Bronchus fibroblast of lung (primary cell): ENCODE results near the gene TMEM86B. TPM values are rescaled to one million over a fixed set of nuclear protein-coding genes. Genes with fewer than 3 reads are reported as not detected.

Experiments
- total RNA-seq: library from RNA; depleted of rRNA; stranded (reverse); fragments of >200 nt; gene quantifications from 2 replicates; pipeline ENCODE4 v1.2.3, GENCODE V29; 2015

Gene TMEM86B, protein sequence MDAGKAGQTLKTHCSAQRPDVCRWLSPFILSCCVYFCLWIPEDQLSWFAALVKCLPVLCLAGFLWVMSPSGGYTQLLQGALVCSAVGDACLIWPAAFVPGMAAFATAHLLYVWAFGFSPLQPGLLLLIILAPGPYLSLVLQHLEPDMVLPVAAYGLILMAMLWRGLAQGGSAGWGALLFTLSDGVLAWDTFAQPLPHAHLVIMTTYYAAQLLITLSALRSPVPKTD
- 0.84 and 1.2 TPM in 2 replicates for total RNA-seq

DNA sequence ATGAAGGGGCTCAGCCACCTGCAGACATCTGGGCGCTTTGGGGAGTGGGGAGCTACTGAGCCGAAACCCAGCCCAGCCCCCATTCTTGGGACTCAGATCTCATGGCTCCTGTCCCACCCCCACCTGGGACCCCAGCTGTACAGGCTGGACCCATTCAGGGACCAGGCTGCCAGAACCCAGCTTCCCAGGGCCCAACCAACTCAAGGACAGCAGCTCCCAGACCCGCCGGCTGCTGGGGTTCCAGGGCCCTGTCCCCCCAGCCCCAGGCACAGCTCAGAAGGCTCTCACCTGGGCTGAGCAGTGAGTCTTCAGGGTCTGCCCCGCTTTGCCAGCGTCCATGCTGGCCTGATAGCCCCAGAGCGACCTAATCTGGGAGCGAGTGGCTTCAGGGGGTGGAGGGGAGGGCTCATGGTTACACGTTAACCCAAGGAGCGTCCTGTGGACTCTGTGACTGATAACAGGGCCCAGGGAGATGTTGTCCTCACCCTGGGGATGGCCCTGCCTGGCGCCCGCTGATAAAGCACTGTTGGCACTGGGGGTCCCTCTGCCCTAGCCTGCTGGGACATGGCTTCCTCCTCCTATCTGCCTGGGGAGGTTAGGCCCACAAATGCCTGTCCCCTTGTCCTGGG lies at the start of gene TMEM86B:
TSS of gene TMEM86B (minus strand) at position 361 of the 629 bp plus-strand sequence. CDS start at position 339, 22 bp downstream.

DNA sequence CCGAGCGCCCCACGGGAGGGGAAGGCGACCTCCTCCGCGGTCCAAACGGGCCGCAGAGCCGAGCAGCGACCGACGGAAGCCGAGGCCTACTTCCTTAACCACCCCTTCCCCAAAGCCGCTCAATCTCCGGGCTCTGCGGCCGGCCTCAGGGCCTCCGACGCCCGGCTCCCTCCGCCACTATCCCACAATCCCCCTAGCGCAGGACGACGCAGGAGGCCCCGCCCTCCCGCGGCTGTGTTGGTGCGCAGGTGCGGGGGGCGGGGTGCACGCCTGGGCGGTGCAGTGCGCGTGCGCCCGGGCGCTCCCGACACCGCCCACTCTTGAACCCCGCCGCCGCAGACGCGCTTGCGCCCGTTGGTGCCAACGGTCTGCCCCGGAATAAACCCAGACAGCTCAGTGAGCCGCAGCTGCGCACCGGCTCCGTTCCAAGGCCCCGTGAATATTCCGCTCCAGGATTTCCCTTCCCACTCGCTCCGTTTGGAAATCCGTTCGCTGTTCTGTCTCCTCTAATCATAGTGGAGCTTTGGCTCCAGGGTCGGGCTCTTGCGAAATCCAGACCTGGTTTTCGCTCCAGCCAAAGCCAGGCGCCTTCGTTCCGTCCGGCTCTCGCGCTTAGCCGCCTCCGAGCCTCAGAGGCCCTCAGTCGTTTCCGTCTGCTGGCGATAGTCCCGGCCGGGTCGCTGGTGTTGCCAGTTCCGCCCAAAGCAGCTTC lies 30.4 kb upstream of the TMEM86B start, which contains the start of gene PPP6R1:
TSS of gene PPP6R1 (minus strand) at position 190 of the 712 bp plus-strand sequence. CDS start 11,914 bp downstream, outside the sequence.

DNA sequence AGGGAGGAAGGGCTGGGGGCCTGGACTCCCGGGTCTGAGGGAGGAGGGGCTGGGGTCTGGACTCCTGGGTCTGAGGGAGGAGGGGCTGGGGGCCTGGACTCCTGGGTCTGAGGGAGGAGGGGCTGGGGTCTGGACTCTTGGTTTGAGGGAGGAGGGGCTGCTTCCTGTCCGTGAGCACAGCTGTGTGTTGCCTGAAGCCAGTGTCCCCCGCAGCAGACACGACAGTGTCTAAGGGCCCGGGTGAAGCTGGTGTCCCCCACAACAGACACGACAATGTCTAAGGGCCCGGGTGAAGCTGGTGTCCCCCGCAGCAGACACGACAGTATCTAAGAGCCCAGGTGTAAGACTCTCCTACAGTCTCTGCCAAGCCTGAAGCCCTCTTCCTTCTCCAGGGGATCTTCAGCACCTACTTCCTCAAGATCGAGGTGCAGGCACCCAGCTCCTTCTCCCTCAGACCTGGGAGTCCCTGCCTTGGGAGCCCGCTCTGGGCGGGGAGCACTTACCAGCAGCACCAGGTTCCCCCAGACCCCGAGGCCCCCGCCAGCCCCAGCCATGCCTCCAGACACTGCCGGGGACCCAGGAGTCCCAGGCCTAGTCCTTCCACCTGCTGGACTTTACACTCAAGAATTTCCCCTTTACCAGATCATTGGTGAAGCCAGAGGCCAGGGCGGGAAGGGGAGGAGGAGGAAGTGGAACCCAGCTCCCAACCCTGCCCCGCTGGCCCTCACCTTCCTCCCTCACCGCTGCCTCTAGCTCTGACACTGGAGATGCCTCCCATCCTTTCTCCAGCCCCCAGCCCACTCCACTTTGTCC lies 19.5 kb downstream of the TMEM86B start, which contains the start of gene PTPRH:
TSS of gene PTPRH (minus strand) at position 622 of the 813 bp plus-strand sequence. CDS start at position 554, 68 bp downstream.

DNA sequence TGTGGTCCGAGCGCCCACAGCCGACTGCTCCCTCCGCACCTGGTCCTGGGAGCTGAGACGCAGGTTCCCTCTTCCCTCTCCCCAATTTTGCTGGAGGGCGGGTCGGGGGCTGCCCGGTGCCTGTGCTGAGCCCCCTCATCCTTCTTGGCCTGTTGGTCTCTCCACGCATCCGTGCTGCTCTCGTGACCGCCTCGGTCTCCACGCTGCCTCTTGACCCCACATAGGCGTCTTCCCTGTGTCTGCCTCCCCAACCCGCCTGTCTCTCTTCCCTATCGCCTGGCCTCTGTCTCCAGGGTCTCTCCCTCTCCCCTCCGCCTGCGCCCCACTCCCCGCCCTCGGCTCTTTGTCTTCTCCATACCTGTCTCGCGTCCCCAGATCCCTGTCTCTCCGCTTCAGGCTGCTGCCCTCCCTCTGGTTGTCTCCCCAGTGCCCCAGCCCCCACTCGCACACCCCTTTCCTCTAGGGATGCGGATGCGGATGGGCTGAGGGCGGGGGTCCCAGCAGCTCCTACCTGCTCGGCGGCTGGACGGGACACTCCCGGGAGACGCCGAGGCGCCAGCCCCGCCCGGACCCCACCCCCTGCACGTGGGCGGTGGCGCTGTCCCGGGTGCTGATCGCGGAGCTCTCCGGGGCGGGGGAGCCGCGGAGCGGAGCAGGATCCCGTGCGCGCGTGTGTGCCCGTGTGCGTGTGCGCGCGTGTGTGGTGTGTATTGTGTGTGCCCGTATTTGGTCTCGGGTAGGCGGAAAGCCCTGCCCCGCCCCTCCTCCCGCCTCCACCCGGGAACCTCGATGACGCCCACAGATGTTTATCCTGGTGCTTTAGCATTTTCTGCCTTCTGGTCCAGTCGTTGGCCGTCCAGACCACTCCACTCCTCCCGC lies 48.7 kb downstream of the TMEM86B start, which contains the start of gene SYT5:
TSS of gene SYT5 (minus strand) at position 684 of the 879 bp plus-strand sequence. CDS start 1,248 bp downstream, outside the sequence.

Other genes starting within 250 kb of the TMEM86B start
- gene GP6, start 190.5 kb downstream of the TMEM86B start, total RNA-seq = not detected in 2 replicates
- 6.4 and 8.4 TPM in 2 replicates for gene RDH13, start 165.6 kb downstream of the TMEM86B start, total RNA-seq
- gene EPS8L1, start 152.9 kb downstream of the TMEM86B start, total RNA-seq = 4.9 and 5.9 TPM in 2 replicates
- gene PPP1R12C, start 111.1 kb downstream of the TMEM86B start, total RNA-seq = 55.5 and 57.8 TPM in 2 replicates
- gene TNNT1, start 79.6 kb downstream of the TMEM86B start, total RNA-seq = 0.34 and 0.89 TPM in 2 replicates
- gene TNNI3, start 71.0 kb downstream of the TMEM86B start, total RNA-seq = not detected in 2 replicates
- 0.15 and 0.34 TPM in 2 replicates for gene DNAAF3, start 62.1 kb downstream of the TMEM86B start, total RNA-seq
- not detected in 2 replicates for gene SYT5, start 48.5 kb downstream of the TMEM86B start, total RNA-seq
- 0.74 and 1.0 TPM in 2 replicates for gene PTPRH, start 19.3 kb downstream of the TMEM86B start, total RNA-seq
- gene PPP6R1, start 30.3 kb upstream of the TMEM86B start, total RNA-seq = 30.8 and 31.7 TPM in 2 replicates
- gene HSPBP1, start 51.3 kb upstream of the TMEM86B start, total RNA-seq = 51.3 and 58.7 TPM in 2 replicates
- 4.9 and 5.8 TPM in 2 replicates for gene BRSK1, start 55.2 kb upstream of the TMEM86B start, total RNA-seq
- gene TMEM150B, start 96.6 kb upstream of the TMEM86B start, total RNA-seq = not detected in 2 replicates
- gene KMT5C, start 111.1 kb upstream of the TMEM86B start, total RNA-seq = 5.5 and 7.4 TPM in 2 replicates
- gene COX6B2, start 126.0 kb upstream of the TMEM86B start, total RNA-seq = 0.30 TPM in 1 of 2 replicates, not detected in the other
- gene GARIN5B, start 134.5 kb upstream of the TMEM86B start, total RNA-seq = not detected in 2 replicates
- gene IL11, start 141.7 kb upstream of the TMEM86B start, total RNA-seq = 2.4 and 10.4 TPM in 2 replicates
- not detected in 2 replicates for gene TMEM190, start 148.1 kb upstream of the TMEM86B start, total RNA-seq
- gene TMEM238, start 155.5 kb upstream of the TMEM86B start, total RNA-seq = 0.17 and 1.8 TPM in 2 replicates
- 462 and 817 TPM in 2 replicates for gene RPL28, start 157.2 kb upstream of the TMEM86B start, total RNA-seq
- 249 and 263 TPM in 2 replicates for gene UBE2S, start 179.0 kb upstream of the TMEM86B start, total RNA-seq
- gene SHISA7, start 214.5 kb upstream of the TMEM86B start, total RNA-seq = not detected in 2 replicates
- gene ISOC2, start 232.9 kb upstream of the TMEM86B start, total RNA-seq = 74.8 and 86.4 TPM in 2 replicates
- not detected in 2 replicates for gene C19orf85, start 236.0 kb upstream of the TMEM86B start, total RNA-seq
- 5.4 and 9.4 TPM in 2 replicates for gene ZNF628, start 247.9 kb upstream of the TMEM86B start, total RNA-seq